Nucleus accumbens (tissue), 56 donors: ENCODE results near the gene HES6.

ENCODE experiments used
- DNase-seq, 56 donors: peaks; one replicate each; lab custom pipeline; 2025; lab: John Stamatoyannopoulos, UW

Gene HES6

DNA sequence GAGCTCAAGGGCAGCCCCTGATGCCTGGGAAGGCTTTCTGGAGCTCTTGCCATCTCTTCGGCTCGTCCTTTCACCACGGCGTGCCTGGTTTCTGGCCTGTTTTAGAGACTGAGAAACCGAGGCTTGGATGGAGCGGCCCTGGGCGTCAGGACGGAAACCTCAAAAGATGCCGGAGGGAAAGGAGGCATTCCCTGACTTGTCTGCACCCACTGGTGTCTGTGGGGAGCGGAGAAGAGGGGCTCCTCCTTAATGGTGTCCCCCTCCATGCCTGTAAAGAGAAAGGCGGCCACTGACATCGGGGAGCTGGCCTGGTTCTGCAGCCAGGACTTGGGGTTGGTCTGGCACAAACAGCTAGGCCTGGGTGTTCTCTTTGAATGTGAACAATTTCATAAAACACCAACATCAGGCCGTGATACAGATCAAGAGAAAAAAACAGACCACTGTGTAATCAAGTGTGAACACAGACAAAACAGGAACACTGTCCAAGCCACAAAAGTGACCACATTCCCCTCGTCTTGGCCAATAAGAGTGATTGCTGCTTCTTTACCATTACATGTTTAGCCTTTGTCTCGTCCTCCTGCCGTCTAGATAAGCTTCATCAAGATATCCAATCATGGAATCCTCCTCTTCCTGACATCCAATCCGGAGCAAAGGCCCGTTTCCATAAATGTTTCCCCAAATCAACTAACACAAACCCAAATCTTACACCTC, 35.7 kb downstream of the HES6 start:
- DNase-seq: peak in 2 of 56 donors; percentile 44 to 64

DNA sequence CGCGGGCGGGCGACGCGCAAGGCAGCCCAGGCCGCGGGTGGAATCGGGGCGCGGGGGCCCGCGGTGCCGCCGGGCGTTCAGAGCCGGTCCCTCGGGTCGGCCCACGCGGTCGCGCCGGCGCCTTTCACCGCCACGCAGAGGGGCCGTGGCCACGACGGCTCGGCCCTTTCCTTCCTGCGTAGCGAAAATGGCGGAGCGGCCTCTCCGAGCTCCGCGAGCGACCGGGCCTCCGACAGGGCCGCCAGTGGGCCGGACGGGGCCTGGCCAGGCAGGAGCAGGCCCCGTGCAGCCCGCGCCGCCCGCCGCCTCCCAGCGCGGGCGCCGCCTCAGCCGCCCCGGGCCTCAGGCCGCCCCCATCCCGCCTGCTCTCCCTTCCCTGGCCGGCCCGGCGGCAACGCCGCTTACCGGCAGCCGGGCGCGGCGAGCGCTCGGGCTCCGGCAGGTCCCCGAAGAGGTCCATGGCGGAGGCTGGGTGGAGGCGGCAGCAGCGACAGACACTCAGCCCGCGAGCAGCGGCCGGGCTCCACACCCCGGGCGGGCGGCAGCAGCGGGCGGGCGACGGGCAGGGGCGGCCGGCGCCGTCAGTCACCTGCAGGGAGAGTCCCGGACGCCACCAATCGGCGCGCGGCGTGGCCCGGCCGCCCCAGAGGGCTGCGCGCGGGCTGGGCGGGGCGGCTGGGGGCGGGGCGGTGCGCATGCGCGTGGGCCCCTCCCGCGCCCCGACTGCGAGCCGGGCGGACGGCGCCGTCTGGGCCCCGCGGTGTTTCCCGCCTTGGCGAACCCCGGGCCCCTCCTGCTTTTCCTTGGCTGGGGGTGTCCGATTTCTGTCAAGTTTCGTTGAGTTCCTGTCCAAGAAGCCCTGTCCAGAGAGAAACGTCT, 36.5 kb downstream of the HES6 start, which contains the start of gene ILKAP:
TSS of gene ILKAP (minus strand) at position 602 of the 879 bp plus-strand sequence. CDS start at position 460, 142 bp downstream.
- DNase-seq: peak; percentile 11 to 92 (median 79)

DNA sequence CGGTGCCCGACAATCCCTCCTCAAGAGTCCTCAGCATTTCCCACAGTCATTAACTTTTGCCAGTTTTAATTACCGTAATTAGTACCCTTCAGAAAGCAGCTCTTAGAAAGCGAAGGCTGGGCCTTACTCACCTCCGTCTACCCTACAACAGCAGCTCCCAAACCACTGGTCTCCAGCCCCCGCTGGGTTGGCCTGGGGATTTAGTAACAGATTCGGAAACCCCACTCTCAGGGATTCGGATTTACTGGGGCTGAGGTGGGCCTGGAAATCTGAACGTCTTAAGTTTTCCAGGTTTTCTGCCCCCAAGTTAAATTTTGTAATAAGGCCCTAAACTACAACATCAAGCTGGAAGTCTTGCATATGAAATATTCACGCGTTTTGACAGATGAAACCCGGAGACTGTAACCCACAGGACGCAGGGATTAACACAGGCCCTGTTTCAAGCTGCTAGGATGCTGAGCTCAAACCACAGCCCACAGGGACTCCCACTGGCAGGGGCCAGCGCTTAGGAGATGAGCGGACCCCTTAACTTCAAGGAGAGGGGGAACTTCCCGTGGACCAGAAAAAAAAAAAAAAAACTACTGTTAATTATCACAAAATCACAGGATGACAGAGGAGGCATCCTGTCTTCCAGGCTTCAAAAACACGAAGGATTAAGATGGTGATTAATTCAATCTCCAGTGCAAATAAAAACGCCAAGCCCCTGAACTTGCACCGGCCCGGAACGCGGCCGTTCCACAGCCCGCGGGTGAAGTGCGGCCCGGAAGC, 37.3 kb downstream of the HES6 start:
- no peak for DNase-seq

DNA sequence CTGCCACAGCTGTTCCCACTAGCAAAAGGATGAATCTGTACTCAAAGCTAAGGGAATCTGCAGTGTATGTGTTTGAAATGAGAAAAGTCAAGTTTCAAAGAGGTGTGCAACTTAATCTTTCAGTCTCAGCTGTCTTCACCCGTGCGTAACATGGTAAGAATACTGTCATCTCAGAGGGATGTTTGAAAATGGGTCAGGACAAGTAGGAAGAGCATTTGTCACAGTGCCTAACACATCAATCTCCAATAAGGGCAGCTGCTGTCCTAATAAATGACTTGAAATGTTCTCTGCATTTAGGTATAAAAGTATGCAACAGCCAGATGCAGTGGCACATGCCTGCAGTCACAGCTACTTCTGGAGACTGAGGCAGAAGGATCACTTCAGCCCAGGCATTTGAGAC, 49.4 kb downstream of the HES6 start:
- no peak for DNase-seq
